ENCODE results near the gene RPS6KA1. TPM values are rescaled to one million over a fixed set of nuclear protein-coding genes. Genes with fewer than 3 reads are reported as not detected.

Gene RPS6KA1
- total RNA-seq, 1 donor from 2014 or later, result 9.6 TPM

GRCh38 chr1:26538480-26539412 lies 9.2 kb downstream of the RPS6KA1 start:
- H3K27ac ChIP-seq, result no peak overlapping the region
- H3K4me3 ChIP-seq, result no peak overlapping the region
- H3K27me3 ChIP-seq, result no peaks in the 10 kb centered on the region
- no peaks in the 10 kb centered on the region for H3K9me3 ChIP-seq
- H3K36me3 ChIP-seq, result no peaks in the 10 kb centered on the region
- intact Hi-C loops (cut with DNase I), result no loop called here
- TF ChIP-seq, protein P1, sequence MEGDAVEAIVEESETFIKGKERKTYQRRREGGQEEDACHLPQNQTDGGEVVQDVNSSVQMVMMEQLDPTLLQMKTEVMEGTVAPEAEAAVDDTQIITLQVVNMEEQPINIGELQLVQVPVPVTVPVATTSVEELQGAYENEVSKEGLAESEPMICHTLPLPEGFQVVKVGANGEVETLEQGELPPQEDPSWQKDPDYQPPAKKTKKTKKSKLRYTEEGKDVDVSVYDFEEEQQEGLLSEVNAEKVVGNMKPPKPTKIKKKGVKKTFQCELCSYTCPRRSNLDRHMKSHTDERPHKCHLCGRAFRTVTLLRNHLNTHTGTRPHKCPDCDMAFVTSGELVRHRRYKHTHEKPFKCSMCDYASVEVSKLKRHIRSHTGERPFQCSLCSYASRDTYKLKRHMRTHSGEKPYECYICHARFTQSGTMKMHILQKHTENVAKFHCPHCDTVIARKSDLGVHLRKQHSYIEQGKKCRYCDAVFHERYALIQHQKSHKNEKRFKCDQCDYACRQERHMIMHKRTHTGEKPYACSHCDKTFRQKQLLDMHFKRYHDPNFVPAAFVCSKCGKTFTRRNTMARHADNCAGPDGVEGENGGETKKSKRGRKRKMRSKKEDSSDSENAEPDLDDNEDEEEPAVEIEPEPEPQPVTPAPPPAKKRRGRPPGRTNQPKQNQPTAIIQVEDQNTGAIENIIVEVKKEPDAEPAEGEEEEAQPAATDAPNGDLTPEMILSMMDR (IDR thresholded peaks at IDR 0.05), result no peak
- H3K4me1 ChIP-seq, result no peaks in the 10 kb centered on the region
- DNase-seq (ENCODE audit: low spot score in 2 of 2), result no peak

DNA sequence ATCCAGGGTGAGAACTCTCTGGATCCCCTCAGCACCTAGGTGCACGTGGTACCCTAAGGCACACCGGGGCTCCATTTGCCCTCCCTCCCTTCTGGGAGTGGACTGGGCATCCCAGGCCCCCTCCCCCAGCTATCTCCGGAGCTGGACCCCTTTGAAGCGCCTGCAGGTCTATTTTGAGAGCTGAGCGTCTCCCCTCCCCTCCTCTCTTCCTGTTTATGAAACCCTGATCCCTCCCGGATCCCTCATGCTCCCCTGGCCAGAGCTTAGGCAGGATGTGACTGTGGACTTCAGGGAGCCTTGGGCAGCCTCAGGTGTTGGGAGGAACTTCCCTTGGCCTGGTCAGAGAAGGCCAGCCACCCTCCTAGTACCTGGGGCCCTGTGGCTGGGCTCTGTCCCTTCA lies 10.2 kb downstream of the RPS6KA1 start:
- TF ChIP-seq, protein P1 (IDR thresholded peaks at IDR 0.05), result no peak
- Histone ChIP-seq H3K27ac (peak overlapping the region in 1 of 2 donors; percentile 14), H3K4me3 (no peak overlapping the region), H3K27me3 (no peaks in the 10 kb centered on the region), H3K9me3 (no peaks in the 10 kb centered on the region), H3K36me3 (no peaks in the 10 kb centered on the region), H3K4me1 (no peaks in the 10 kb centered on the region)
- intact Hi-C loops (cut with DNase I), result no loop called here
- DNase-seq (ENCODE audit: low spot score in 2 of 2), result no peak

DNA sequence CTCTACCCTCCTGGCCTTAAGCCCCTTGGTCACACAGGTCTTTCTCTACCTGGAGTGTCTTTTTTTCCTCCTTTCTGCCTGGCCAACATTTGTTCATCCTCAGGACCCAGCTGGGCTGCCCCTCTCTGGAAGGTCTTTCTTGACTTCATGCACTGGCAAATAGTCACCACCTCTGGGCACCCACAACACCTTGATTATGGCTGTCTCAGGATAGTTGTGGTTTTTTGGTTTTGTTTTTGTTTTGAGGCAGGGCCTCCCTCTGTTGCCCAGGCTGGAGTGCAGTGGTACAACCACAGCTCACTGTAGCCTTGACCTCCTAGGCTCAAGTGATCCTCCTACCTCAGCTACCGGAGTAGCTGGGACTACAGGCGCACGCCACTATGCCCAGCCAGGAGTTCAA lies 10.8 kb downstream of the RPS6KA1 start:
- H3K4me1 ChIP-seq, result no peaks in the 10 kb centered on the region
- intact Hi-C loops (cut with DNase I), result no loop called here
- no peaks in the 10 kb centered on the region for H3K27me3 ChIP-seq
- no peaks in the 10 kb centered on the region for H3K36me3 ChIP-seq
- no peaks in the 10 kb centered on the region for H3K9me3 ChIP-seq
- TF ChIP-seq, protein P1 (IDR thresholded peaks at IDR 0.05), result no peak
- H3K27ac ChIP-seq, result peak overlapping the region in 1 of 2 donors; percentile 14
- DNase-seq (ENCODE audit: low spot score in 2 of 2), result no peak
- no peak overlapping the region for H3K4me3 ChIP-seq

DNA sequence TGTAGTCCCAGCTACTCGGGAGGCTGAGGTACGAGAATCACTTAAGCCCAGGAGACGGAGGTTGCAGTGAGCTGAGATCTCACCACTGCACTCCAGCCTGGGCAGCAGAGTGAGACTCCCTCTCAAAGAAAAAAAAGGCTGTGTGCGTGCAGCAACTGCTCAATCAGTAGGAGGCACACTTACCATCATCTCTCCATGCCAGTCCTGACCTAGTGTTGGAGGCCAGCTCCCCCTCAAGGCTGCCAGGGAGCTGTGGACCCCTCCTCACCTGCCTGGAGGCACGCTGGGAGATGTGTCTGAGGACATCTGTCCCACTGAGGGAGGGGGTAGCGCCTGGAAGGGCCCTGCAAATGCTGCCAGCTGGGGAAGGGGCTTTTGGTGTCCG lies 11.9 kb downstream of the RPS6KA1 start:
- no peak for DNase-seq (ENCODE audit: low spot score in 2 of 2)
- Histone ChIP-seq H3K4me1 (no peaks in the 10 kb centered on the region), H3K4me3 (no peak overlapping the region), H3K27ac (peak overlapping the region; percentile 53 to 63), H3K9me3 (no peaks in the 10 kb centered on the region), H3K27me3 (no peaks in the 10 kb centered on the region), H3K36me3 (no peaks in the 10 kb centered on the region)
- intact Hi-C loops (cut with DNase I), result no loop called here
- TF ChIP-seq, protein P1 (IDR thresholded peaks at IDR 0.05), result no peak

- intact Hi-C loops (cut with DNase I), result no loop called here
- Histone ChIP-seq H3K4me1 (no peaks in the 10 kb centered on the region), H3K27ac (peak overlapping the region; percentile 53 to 63), H3K27me3 (no peaks in the 10 kb centered on the region), H3K36me3 (no peaks in the 10 kb centered on the region), H3K4me3 (no peak overlapping the region), H3K9me3 (no peaks in the 10 kb centered on the region)
- DNase-seq (ENCODE audit: low spot score in 2 of 2), result peak; percentile 81 to 90
- TF ChIP-seq, protein P1 (IDR thresholded peaks at IDR 0.05), result peak in 2 of 3 experiments; percentile 11 to 41
Observed at GRCh38 chr1:26541816-26542711, 12.5 kb downstream of the RPS6KA1 start.
